ENCODE data around the gene PRMT2.
A peak's percentile ranks its signal among the peaks of the same experiment; 100 is the strongest.

The PRMT2 gene

DNA sequence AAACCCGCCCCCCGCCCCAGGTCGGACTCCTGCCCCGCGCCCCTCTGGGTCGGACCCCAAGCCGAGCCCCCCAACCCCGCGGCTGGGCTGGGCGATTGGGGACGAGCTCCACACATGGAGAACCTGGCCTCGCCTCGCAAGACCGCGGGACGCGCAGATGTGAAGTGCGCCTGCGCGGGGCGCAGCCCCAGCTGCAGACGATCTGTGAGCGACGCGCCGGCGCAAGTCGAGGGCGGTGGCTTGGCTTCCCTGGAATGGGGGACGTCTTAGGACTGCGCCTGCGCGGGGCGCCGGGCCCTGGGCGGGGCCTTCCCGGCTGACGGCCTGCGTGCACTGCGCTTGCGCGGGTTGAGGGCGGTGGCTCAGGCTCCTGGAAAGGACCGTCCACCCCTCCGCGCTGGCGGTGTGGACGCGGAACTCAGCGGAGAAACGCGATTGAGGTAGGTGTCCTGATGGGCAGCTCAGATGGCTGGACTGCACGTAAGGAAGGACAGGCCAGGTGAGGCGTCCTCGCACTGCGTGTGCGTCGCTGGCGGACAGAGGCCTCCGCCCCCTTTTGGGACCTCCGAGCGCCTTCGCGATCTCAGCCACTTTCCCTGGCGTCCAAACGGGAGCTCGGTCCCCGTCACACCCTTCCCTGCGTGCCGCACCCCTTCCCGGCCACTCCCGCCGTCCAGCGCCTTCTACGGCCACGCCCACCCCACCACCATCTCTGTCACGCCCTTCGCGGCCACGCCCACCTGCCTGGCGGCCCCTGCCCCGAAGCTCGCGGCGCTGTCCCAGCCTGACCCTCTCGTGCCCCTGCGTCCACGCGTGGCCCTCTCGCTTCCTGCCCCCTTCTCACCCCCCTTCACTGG is at the start of gene PRMT2:
PRMT2 (plus strand) TSS at position 351 of the 857 bp plus-strand sequence. CDS start 1,278 bp downstream, outside the sequence.
- DNase-seq = peak; percentile 93

DNA sequence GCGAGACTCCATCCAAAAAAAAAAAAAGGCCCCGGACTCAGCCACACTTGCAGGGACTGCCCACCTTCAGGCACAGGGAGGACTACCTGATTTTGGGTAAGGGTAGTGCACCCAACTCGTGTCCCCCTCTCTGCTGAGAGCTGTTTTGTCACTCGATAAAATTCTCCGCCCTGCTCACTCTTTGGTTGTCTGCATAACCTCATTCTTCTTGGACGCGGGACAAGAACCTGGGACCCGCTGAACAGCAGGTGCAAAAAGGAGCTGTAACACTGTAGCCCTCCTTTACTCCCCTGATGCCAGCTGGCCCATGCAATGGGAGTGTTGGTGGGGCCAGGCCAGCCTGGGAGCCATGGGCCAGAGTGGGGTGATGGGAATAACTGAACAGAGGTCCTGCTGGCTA is 41.2 kb upstream of the PRMT2 start:
- DNase-seq = no peak

DNA sequence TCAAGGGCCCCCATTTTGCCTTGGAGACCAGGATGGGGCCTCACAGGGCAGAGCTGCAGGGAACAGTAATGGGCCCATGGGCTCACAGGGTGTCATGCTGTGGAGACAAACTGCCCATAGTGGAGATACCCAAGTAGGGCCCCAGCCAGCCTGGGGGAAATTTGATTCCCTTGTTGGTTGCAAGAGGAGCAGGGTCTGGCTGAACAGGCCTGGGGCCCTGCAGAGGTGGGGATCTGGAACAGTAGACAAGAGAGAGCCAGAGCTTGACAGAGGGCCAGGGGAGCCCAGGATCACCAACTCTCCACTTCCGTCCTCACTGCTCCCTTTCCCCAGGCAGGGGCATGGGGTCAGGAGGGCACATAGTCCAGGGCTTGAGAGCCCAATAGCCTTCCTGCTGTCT is 39.3 kb upstream of the PRMT2 start:
- DNase-seq = no peak

DNA sequence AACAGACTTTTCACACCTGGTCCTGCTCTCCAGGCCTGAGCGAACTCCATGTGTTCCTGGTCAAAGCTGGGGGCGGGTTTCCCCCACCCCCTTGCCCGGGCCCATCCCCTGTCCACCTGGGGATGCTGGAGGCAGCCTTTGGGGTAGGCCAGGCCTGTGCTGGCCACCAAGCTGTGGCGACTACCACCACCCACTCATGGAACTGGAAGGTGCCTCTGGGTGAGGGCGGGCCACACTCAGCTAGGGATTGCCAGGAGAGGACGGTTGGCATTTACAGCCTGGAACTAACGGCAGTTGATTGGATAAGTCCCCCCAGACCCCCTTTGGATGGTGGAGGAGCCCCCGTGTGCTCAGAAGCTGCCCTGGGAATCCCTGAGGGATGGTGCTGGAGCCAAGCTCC is 38.4 kb upstream of the PRMT2 start:
- DNase-seq = no peak

DNA sequence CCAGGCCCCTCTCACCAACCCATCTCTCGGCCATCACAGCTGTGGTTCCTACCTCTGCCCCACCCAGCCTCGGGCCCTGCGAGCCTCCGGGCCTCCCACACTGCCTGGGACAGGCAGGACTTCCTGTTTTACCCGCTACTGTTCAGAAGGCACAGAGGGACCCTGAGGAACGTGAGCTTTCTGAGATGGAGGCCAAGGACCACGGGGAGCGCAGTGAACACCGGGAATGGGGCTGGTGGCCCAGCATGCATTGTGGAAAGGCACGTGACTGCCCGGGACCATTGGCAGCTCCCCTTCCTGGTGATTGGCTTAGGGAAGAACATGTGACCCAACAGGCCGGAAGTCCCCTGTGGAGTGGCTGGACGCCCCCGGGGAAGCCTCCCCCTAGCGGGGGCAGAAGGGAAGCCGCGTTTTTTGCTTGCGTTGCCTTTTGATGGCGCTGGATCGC is 37.6 kb upstream of the PRMT2 start:
- no peak for DNase-seq

DNA sequence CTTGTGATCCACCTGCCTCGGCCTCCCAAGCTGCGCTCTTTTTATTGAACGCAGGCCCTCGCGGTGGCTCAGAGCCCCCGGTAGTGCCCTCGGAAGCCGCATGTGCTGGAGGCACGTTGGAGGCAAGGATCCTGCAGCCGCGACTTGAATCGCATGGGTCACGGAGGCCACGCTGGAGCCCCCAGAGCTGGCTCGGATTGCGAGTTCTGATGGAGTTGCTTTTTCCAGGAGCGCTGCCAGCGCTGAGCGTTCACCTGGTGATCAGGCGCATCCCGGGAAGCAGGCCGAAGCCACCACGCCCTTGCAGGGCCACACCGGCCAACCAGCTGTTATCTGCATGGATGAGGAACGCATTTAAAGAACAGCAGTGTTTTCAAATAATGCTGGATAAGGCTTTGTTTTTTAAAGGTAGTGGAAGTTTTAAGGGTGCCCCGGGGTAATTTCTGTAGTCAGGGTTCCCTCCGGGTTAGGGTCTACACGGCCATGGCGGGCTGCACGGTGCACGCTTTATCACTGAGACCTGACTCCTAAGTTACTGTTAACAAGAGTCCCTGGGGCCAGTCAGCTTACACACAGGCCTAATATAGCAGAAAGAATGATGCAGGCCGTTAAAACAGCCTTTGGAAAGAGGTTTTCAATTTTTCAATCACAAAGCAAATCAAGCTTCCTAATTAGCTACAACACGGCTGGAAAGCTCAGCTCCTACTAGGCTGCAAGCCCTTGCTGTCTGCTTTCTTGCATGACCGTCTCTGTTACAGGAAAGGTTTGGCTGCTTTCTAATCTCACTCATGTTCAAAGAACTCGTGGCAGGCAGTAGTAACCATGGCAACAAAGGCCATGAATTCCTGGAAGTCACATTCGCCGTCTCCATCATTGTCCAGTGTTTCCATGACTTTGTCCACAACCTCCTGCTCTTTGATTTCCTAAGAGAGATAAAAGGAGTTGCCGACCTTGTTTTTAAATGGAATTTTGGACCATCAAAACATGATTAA is 36.6 kb upstream of the PRMT2 start:
- no peak for DNase-seq

DNA sequence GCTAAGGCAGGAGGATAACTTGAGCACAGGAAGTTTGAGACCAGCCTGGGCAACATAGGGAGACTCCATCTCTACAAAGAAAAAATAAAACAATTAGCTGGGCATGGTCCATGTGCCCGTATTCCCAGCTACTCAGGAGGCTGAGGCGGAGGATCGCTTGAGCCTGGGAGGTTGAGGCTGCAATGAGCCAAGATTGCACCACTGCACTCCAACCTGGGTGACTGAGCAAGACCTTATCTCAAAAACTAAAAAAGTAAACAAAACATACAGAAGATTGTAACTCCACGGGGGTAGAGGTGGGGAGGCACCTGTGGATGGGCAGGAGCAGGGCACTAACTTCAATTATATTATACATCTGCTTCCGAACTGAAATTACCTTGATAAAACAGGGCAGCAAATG is 35.2 kb upstream of the PRMT2 start:
- DNase-seq = no peak

DNA sequence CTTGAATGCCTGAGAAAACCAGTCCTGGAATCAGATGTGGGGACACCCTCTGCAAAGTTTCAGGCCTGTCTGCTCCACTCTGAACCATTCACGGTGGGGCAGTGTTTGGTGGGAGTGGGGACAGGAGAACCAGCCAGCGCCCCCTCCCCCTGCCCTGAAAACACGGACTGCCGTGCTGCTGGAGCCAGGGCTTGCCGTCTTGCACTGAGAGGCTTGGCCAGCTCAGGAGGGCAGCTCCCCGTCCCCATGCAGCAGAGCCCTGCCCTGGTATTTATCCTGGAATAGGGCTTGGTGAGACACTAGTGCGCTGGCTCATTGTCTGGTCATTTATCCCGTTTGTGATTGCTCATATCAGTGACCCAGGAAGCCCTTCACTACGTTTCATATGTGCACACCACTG is 34.5 kb upstream of the PRMT2 start:
- DNase-seq = no peak

DNA sequence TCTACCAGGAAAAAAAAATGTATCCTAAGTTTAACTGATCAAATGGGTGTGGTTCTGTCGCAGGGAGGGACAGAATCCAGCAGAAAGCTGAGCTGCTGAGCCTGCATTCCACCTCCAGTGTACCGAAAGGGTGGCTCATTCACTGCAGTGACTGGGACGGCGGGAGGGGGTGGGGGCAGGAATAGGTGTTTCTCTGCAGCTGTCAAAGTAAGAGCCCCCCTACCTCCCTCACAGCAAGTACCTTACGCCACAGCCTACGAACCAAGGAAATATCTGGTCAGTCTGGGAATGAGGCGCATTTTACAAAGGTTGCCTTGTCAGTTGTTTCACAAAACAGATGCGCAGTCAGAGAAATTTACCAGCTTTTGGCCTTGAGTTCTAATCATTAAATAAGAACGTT is 32.2 kb upstream of the PRMT2 start:
- no peak for DNase-seq

DNA sequence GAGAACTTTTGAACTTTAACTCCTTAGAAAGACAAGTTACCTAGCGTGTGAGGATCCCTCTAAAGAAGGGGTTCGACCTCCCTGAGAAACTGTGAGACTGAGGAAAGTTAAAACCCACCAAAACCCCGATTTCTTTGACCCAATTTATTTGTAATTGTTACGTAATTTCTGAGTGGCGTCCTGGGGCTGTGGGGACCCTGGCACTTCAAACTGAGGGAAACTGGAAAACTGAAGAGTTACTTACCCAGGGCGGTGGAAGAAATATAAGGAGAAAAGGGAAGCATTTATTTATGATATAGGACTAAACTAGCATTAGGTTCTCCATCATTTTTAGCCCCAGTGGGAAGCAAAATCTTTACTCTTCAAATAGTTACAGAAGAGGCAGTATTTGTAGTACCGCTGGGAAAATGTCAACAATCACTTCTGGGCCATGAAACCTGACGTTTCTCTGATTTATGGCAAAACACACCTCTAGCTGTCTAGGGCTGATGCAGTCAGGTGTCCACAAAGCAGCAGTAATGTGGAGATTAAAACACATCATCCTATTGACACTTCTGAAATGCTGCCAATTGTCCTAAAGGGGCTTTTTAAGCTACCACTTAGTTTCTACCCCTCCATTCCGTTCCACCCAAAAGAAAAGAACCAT is 31.0 kb upstream of the PRMT2 start:
- peak; percentile 71 for DNase-seq

DNA sequence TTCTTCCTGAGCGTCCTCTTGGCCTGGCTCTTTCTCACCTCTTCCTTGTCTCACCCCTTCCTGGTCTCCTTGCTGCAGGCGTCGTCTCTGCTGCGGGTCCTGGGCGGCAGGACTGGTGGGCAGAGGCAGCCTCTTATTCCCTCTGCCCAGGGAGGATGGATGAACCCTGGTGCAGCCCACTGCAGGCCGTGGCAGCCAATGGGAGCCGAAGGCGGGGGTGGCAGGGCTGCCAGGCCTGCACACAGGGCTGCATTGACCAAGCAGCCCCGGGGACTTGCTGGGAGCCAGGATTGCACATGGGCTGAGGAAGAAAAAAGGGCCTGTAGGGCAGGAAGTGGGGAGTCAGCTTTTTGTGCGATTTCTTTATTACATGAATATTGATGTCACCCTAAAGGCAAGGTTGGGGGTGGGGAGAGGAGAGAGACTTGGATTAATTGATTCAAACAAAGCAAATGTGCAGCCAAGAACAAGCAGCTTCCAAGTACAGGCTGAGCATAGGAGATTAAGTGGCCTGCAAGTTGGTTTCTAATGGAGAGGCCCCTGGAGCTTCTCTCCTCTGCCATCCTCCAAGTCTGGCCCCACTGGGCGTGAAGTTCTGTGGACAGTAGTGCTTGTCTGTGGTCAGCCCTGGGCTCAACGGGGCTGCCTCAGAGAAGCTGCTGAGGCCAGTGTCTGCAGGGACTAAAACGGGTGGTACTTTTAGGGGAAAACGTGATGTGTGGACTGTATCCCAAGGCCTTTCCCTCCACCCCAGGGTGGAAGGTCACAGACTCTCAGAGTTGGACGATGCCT is 30.3 kb upstream of the PRMT2 start, which contains the start of gene S100B:
S100B (minus strand) TSS at position 108 of the 792 bp plus-strand sequence. CDS start 2,667 bp downstream, outside the sequence.
- peak; percentile 77 for DNase-seq

DNA sequence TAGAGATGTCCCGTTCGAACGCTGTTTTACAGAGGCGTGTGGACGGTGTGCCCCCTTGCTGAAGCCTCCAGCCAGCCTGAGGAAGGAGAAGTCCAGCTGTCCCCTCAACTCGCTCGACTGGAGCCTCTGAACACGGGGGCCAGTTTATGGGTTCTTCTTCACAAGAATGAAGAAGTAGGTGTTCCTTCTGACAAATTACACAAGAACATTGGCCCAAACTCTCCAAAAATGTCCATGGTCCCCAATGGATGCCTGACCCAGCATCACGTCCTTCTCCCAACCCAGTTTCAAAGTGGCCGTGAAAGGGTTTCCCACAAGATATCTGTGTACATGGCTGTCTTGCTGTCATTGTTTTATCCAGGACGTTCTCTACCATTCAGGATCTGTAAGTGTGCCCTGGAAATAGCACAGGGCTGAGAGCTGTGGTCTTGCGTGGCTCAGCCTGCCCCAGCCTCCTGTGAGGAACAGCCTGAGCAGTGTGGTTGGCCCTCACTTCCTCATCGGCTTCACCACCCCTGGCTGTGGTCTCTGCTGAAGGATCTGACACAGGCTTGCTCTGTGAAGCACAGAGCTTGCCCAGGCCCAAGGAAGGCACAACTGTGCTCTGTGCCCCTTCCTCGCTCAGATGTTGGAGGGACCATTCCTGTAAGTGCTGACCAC is 29.6 kb upstream of the PRMT2 start:
- no peak for DNase-seq

DNA sequence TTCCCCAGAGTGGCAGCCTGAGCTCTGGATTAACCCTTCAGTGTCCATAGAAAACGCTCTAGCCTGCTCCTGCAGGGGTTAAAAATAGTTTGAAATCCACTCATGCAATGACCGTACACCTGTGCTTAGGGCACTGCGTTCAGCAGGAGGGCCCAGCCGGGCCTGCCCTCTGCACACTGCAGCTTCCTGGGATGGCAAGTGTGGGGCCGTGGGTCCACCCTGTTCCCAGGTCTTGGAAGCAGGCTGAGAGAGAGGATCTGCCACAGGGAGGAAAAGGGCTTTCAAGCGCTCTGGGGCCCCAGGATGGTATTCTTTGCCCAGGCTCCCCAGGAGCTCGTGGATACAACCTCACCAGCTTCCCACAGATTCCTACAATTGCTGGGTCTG is 29.1 kb upstream of the PRMT2 start:
- DNase-seq = no peak

DNA sequence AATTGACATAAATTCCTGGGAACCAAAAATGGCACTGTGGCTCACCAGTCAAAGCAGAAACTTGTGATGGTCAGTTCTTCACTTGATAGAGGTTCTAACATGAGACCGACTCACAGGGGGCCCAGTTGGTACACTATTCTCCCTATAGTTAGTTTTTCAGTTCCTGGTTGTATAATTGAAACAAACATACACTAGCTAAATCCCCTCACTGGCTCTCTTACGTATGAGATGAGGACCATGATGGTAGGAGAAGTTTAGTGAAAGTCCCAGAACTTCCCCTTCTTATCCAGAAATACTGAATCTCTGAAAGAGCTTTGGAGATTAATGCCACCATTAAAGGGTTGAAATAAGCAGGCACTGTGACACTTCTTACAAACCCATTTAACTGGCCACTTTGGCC is 27.8 kb upstream of the PRMT2 start:
- DNase-seq = no peak

DNA sequence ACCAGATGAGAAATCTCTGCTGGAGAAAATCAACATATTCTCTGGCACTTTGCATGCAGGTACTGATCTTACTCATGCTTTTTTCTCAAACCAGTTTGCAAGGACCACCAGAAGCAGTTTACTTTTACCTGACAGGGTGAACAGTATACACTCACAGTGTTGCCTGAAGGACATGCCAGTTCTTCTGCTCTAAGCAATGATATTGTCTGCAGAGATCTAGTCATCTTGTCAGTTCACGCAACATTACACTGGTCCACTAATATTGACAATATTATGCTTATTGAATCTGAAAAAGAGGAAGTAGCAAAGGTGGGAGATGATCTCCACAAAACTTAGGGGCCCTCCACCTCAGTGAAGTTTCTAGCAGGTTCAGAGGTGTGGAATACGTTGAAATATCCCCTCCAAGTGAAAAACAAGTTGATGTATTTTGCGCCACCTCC is 26.8 kb upstream of the PRMT2 start:
- no peak for DNase-seq

DNA sequence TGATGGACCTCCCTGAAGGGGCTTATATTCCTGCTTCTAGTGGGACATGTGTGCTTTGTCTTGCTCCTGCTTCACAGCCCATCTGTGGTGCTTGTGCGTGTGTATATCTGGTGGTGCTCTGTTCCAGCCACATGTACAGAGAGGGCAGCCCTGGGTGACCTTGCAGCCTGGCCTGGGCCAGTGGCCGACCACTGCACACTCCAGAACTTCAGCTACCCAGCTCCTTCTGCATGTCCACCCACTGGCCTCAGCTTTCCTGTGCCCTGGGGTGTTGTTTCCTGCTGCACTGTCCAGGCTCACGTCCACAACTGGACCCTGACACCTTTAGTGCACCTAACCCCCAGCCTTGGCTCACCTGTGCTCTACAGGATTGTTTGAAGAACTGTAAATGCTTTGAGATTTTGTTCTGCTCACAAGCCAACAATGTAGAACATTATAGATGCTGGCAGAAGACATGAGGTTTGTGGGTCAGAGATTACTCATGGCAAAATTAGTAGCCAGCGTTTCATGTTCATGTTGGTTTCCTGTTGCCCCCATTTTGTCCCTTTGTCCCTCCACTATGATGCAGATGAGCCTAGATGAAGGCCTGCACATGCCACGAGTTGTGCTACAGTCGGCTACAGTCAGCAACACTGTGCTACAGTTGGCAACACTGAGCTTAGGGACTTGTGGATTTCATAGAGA is 25.3 kb upstream of the PRMT2 start:
- DNase-seq = no peak

DNA sequence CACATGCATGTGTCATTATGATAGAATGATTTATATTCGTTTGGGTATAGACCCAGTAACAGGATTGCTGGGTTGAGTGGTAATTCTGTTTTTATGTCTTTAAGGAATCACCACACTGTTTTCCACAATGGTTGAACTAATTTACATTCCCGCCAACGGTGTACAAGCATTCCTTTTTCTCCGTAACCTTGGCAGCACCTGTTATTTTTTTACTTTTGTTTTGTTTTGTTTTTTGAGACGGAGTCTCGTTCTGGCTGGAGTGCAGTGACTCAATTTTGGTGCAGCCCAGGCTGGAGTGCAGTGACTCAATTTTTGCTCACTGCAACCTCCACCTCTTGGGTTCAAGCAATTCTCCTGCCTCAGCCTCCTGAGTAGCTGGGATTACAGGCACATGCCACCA is 22.1 kb upstream of the PRMT2 start:
- no peak for DNase-seq

DNA sequence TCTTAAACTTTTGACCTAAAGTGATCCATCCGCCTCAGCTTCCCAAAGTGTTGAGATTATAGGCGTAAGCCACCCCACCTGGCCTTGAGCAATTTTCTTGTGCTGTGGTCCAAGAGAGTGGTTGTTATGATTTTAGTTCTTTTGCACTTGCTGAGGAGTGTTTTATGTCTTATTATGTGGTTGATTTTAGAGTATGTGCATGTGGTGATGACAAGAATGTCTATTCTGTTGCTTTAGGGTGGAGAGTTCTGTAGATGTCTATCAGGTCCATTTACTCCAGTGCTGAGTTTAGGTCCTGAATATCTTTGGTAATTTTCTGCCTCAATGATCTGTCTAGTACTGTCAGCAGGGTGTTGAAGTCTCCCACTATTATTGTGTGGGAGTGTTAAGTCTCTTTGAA is 19.4 kb upstream of the PRMT2 start:
- DNase-seq = no peak

DNA sequence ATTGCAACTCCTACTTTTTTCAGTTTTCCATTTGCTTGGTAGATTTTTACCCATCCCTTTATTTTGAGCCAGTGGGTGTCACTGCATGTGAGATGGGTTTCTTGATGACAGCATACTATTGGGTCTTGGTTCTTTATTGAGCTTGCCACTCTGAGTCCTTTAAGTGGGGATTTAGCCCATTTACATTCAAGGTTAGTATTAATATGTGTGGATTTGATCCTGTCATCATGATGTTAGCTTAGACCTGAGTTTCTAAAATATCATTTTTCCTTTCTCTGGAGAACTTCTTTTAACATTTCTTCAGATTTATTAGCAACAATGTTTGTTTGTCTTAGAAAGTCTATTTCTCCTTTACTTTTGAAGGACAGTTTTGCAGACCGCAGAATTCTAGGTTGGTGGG is 18.8 kb upstream of the PRMT2 start:
- DNase-seq = no peak

DNA sequence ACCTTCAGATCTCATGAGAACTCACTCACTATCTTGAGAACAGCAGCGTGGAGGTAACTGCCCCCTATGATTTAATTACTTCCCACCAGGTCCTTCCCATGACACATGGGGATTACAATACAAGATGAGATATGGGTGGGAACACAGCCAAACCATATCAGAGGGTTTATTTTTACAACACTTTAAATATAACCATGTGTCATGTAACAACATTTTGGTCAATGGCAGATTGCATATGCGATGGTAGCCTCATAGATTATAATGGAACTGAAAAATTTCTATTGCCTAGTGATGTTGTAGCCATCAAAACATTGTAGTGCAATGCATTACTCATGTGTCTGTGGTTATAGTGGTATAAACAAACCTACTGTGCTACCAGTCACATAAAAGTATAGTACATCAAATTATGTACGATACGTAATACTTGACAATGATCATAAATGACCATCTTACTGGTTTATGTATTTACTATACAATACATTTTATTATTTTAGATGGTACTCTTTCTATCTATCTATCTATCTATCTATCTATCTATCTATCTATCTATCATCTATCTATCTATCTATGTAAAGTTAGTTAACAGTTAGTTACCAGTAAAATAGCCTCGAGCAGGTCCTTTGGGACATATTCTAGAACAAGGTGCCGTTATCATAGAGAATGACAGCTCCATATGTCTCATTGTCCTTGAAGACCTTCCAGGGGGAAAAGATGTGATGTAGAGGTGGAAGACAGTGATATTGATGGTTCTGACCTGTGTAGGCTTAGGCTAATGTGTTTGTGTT is 18.0 kb upstream of the PRMT2 start:
- no peak for DNase-seq
